Stimulated activated CD4-positive, alpha-beta T cell treated with anti-CD3 and anti-CD28 coated beads, Interleukin-15, amount 100 ng/mL, for 1 hour (primary cell): ENCODE data around the gene DTNA.

Experiments used
- DNase-seq, 2 donors: peaks; one replicate each; pipeline ENCODE4 v3.0.0-alpha.2; 2020; ENCODE audit warnings: low read depth in 1 of 2, low spot score in 1 of 2

DTNA gene

DNA sequence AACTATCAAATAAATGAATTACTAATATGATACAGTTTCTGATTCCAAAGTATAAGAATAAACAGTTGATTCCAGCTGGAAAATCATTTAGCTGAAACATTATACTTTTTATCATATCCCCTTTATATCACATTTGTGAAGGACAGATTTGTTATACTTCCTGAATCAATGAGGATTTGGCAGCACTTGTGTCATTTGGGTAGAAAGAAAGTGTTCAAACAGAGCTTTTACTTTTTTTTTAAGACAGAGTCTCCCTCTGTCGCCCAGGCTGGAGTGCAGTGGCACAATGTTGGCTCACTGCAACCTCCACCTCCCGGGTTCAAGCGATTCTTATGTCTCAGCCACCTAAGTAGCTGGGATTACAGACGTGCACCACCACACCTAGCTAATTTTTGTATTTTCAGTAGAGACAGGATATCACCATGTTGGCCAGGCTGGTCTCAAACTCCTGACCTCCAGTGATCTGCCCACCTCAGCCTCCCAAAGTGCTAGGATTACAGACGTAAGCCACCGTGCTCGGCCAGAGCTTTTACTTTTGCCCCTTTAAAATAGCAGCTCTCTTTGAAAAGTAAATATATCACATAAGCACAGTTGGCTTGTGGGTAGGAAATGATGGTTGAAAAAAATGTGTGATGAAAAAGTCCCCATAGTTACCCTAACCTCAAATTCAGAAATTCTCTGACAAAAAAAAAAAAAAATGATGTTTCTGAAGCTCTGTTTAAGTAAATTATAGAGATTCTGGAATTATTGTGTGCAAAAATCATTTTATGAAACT is 95.2 kb downstream of the DTNA start:
- no peak for DNase-seq

DNA sequence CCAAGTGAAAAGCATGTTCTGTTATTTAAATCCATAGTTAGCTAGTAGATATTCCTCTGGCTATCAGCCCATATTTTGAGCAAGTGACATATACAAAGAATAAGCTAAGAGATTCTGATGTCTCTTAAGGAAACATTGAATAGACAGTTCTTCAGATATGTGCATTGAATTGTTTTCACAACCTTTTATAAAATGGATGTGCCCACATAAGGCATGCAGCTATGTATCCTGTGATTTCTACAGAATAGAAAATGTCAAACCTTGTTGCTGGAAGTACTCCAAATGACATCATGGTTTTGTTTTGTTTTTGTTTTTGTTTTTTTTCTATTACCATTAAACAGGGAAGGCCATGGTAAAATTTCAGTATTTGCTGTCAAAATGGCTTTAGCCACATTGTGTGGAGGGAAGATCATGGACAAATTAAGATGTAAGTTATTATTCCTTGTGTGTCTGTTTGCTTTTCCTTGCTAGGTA is 95.8 kb downstream of the DTNA start:
- no peak for DNase-seq

DNA sequence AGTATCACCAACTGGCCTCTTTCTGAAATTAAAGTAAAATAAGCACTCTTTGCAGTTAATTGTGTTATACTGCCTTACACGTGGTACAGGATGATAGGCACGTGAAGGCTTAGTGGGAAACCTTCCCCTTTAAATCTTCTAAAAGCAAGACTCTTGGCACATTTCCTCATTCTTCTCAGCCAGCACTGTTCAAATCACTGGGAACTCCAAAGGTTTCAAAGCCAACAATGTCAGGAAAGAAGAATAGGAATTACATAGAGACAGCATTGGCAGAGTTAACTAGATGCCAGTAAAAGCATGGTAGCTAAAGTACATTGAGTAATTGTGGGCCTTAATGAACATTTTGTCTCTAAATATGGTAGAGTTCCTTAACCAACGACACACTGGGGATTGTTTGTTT is 96.4 kb downstream of the DTNA start:
- no peak for DNase-seq

DNA sequence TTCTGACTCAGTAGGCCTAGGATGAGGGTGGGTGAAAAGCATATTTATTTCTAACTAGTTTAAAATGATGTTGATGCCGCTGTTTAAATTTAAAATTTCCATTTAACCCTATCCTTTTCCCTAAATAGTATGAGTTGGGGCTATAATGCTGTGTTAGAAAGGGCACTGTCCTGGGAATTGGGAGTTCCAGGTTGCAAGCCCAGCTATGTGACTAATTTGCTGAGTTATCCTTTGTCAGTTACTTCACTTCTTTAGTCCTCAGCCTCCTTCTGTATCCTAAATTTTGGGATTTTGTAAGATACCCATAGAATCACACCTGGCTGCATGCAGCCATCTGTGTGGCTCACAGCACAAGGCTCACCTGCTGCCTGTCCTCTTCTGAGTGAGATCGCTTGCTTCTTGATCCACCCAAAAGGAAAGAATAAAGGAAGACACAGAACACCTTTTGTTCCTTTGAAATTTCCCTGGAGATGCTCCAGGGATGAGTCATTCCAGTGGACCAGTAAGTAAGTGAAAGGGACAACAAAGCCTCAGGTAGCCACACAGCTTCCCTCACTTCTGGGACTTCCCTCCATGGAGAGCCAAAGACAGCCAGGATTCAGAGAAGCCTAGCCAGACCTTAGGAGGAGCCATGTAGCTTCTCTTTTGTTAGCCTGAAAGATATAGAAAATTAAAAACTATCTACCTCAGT is 97.2 kb downstream of the DTNA start:
- DNase-seq, result no peak

DNA sequence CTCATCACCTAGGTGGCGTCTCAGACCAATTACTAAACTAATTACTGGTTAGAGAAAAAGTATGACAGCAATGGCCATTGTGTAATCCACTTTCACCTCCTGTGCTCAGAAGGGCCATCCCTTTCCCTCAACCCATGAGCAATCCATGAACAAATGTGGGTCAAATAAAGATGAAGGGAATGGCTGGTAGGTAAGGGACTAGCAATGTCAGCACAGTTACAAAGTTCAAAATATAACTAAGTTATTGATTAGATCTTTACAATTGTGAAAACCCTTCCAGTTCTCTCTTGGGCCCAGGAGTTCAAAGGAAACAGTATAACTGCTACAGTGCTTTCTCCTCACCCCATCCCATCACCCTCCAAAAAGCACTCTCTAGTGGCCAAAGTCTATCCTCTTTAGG is 98.3 kb downstream of the DTNA start:
- DNase-seq, result no peak

DNA sequence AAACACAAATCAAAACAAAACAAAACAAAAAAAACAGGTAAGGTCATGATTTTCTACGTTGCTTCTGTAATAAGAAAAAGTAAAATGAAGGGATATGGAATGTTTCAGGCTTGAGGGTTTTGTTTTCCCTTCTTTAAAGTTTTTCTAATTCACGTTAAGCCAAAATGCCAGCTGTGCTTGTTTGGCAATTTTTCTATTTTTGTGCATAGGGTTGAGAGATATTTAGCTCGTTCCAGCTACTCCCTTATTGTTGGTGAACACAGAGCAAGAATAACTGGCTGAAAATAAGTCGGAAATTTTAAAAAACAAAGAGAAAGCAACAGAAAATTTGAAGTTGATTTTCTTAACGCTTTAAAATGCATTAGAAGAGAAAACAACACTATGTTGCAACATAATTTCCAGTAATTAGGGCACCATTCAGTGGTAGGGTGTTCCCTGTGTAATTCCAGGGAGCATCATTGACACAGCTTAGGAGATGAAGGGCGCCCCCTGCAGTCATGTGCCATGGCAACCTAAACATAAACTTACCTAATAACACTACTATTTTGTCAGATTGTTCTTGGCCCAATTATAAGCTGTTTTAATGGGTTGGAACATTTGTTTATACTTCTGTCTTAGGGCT is 99.5 kb downstream of the DTNA start:
- no peak for DNase-seq

DNA sequence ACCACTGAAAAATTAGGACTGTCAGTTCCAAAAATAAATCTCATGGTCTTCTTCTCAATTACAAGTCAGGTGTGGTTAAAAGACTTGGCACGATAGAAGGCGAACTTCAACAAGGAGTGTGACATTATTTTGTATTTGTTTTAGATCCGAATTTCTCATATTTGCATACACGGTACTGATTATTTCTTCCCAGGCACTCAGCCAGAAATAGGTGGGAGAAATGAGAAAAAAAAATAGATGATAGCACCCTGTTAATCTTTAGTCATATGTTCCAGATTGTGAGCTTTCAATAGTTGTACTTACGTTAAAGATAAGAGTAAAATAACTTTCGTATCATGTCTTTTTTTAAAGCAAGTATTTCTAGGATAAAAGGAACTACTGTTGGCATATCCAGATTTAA is 106.1 kb downstream of the DTNA start:
- no peak for DNase-seq

DNA sequence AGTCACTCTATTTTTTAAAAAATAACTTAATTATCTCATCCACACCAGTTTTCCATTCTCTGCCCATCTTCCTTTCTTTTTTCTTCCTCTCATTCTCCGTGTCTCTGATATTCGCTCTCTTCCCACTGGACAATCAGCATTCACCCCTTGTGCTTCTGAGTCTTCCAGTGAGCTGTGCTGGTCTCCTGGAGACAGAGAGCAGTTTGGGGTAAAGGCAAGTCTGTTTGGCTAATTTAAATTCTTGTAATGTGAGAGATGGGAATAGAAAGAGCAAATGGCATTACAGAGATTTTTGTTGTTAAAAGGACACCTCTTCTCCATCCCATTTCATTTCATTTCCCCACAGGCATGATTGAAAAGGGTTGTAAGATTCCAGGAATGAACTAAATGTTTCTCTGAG is 107.5 kb downstream of the DTNA start:
- DNase-seq, result no peak

DNA sequence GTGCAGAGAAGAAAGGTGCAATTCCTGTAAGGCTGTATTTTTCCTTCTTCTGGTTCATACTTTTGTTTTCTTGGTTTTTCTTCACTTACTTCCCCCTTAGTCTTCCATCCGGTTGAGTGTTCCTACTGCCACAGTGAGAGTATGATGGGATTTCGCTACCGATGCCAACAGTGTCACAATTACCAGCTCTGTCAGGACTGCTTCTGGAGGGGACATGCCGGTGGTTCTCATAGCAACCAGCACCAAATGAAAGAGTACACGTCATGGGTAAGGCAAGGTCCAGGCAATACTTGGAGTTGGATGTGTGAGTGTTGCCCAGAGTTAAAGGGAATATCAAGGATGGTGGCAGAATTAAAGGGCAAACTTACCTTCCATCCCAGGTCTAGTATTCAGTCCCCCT is 108.0 kb downstream of the DTNA start:
- no peak for DNase-seq

DNA sequence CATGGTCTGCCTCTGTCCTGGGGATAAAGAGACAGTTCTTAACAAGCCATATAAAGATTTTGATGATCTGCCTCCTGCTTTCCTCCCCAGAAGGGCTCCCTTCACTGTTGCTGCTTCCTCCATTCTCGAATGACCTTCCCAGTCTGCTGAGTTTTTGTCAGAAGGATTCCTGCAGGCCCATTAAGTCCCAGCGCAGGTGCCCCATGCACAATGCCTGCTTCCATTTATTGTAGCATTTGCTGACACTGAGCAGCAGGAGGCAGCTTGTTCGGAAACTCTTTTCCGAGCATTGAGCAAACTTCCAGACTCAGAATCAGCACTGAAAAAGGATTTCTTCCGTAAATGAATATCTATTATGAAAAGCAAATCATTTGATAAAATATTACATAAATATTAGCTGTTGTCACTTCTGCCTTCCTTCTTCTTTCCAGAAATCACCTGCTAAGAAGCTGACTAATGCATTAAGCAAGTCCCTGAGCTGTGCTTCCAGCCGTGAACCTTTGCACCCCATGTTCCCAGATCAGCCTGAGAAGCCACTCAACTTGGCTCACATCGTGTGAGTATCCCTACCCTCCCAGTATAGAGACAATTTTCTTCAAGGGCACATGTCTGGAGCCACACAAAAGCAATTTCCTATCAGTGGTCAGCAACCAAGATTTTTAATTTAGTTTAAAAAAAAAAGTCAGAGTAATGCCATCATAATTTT is 110.4 kb downstream of the DTNA start:
- no peak for DNase-seq

DNA sequence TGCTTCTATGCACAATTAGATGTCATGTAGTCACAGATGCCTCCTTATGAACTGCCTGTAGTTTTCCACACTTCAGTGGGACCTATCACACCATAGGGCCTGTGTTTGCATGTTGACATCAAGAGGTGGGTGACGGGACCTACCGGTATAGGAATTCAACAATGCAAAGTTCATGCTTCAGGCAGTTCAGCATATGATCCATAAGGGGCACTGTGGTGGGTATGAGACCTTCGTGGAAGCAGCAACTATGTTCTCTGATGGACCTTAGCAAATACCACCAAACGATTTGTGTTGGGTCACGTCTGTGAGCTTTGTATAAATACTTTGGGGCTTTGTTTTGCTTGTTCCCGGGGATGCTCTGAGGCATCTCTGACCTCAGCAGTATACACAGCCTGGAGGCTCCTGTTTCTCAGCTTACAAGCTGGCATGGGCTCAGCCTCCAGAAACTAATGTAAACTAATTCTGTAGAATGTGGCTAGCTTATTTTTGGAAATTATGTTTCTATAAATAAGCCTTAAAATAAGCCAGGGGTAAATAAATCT is 111.6 kb downstream of the DTNA start:
- no peak for DNase-seq

DNA sequence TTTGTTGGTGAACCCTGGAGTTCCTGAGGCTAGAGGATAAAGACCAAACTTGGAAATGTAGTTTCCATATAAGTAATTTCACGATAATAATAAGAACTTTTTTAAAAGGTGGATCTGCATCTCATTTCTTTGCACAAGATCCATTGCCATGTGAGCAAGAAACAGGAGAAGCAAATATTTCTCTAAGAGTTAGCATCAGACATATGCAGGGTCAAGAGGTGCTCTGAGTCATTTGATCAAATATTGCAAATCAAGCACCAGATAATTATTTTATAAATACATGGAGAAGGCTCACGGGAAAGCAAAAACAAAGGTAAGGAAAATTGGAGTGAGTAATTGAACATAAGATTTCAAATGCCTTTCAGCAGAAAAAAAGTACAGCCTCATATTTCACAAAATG is 118.0 kb downstream of the DTNA start:
- DNase-seq, result no peak

DNA sequence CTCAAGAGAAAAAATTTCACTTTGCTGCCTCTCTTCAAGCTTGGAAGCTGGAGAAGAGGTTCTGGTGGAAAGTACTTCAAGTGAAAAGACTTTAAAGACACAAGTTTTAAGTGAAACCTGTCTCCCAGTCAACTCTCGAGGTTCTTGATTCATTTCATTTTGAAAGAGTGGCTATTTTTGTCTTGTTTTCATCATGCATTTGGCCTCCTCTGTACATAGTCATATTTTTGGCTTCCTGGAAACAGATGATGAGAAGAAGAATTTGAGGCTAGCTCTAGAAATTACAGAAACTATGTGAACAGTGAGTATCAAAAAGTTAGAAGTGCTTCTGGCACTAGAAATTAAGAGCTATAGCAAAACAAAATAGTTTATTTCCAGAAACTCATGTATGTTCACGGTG is 124.8 kb downstream of the DTNA start:
- no peak for DNase-seq

DNA sequence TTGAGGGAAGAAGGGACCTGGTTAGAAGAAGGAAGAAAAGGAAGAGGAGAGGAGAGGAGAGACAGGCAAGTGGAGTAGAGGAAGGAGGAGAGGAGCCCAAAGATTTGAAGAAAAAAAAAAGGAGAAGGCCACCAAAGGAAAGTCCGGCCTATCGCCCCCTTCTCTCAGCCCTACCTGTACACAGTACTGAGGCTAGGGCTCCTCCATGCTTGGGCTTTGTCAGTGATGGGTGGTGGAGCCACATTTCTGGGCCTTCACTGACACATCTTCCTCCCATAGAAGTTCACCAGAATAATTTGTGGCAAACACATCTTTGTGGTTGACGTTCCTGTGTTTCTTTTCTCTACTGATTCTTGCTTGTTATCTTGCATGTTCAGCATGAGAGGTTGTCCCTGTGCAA is 125.4 kb downstream of the DTNA start:
- no peak for DNase-seq

DNA sequence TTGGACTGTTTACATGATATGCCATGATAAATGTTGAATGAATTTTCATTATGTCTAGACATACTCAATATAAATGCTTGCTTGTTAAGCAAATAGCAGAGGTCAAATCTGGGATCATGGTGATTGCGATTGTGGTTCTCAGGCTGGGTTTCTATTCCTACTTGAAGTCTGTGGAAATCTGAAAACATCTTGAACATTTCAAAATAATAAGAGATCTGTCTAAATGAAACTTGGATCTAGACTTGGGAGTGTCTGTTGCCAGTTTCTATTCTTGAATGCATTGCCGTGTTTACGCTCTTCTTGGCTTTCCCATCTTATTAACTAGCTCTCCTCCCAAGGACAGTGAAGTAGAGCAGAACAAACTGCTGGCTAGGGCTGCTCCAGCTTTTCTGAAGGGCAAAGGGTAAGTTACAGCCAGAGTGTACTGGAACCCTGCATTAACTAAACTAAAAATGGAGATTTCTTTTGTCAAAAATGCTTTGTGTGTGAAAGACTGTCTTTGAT is 127.7 kb downstream of the DTNA start:
- no peak for DNase-seq

DNA sequence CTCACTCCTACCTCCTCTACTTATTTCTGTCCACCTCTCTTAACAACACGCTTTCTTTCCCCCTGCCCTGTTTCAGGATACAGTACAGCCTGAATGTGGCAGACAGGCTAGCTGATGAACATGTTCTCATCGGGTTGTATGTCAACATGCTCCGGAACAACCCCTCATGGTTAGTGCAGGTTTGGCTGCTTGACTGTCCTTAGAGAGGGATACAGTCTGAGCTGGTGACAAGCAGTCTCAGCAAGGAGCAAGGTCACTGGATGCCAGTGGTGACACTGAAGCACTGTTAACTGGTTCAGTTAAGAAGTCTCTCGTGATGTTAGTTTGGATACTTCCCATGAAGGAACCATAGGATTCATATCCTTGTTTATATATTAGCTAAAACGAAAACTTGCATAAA is 128.6 kb downstream of the DTNA start:
- no peak for DNase-seq

DNA sequence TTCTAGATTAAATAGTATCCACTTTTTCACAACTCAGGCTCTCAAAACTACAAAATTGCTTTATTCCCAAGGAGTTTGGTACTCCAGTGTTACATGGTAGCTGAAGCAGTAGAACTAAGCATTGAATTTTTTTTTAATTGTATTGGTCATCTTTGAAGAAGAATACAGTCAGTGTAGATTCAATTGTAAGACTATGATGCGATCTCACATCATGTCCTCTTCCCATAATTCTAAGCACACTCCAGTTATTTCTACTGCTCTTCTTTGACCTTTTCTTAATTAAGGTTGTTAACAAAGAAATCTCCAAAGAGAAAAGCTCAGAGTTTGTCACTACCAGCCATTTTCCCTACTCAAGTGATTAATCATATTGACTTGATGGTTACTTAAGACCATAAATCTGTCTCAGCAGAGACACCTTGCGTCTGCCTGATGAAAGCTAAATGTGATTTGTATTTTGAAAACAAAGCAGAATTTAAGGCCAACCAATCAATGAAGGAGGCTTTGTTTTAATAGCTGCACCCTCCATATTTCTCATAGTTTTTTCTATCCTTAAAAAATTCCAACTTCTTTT is 130.2 kb downstream of the DTNA start:
- DNase-seq, result no peak

DNA sequence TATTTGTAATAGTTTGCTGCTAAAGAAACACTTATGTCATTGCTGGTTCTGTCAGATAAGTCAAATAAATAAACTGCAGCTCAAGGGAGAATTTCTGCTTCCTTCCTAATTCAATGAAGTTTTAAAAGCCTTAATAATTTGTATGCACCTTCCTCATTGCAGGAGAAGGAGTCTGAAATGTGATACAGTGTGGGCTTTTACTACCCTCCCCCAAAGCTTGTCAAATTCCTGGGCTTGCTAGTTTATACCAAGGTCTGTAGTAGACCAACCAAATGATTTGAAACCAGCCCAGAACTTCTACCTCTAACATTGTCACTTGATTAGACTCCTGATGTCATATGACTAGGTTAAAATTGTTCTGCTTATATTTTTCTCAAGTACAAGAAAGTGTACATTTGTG is 131.8 kb downstream of the DTNA start:
- no peak for DNase-seq

DNA sequence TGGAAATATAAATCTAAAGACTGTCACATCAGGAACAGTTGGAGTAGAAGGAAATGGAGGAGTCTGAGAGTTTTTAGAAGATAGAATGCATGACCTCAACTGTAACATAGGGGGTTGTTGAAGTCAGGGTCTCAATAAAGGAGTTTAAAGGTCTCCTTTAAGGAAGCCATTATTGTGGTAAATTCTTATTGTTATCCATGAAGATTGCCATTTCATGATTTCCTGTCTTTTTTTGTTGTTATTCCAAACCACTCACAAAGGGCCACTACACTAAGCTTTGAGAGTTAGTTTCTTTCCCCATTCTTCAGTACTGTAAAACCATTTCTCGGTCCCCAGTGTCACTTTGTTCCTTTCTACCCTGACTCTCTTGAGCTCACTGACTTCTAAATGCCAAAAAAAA is 134.0 kb downstream of the DTNA start:
- no peak for DNase-seq

DNA sequence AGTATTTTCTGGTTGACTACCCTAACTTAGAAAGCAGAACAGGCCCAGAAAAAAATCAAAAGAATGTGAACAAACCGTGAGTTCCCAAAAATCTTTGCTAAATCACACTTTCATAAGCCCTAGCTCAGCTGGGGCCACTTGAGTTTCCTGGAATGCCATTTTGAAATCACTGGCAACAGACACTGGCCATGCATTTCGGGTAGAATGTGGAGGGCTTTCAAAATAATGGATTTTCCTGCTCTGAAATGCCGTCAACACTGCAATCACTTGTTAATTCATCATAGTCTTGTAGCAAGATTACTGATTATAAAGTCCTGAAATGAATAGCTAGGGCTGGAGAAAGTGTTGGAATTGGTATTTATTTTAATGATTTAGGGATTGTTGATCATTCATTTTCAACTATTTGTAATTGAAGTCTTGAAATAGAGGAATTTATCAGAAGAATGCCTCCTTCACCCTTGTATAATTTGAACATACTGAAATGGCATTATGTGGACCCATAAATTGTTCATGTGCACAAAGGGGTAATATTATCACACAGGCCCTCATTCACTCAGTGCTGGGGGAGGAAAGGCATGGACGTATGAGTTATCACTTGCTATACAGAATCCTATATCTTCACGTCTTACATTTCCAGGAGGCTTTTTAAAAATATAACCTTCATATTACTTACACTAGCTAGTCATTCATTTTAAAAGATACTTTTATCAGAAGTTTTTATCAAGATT is 134.8 kb downstream of the DTNA start:
- no peak for DNase-seq
